DMS153 treated with DMSO at 0.1 percent for 48 hours (cell line): ENCODE measurements around the gene DPH6.
"Not testable (repeated sequence)": the region's sequence is repeated elsewhere in the genome, so short reads cannot be mapped to it uniquely, and the experiment has no call there.

Experiments
- DNase-seq: peaks from one replicate; lab custom pipeline; 2025; ENCODE audit not compliant: unreplicated experiment; lab: John Stamatoyannopoulos, UW

The DPH6 gene

GRCh38 chr15:35441279-35441678 lies 104.7 kb downstream of the DPH6 start:
- DNase-seq = not testable (repeated sequence)

GRCh38 chr15:35440265-35440664 lies 105.7 kb downstream of the DPH6 start:
- DNase-seq = no peak

- DNase-seq = no peak
Measured at GRCh38 chr15:35439291-35439690, 106.7 kb downstream of the DPH6 start.

- no peak for DNase-seq
Measured at GRCh38 chr15:35437157-35437556, 108.8 kb downstream of the DPH6 start.

GRCh38 chr15:35436422-35436821 lies 109.5 kb downstream of the DPH6 start:
- DNase-seq = no peak

GRCh38 chr15:35431281-35431680 lies 114.7 kb downstream of the DPH6 start:
- DNase-seq = no peak

- DNase-seq = no peak
Measured at GRCh38 chr15:35430301-35430700, 115.7 kb downstream of the DPH6 start.

- no peak for DNase-seq
Measured at GRCh38 chr15:35427496-35427895, 118.5 kb downstream of the DPH6 start.

GRCh38 chr15:35427091-35427490 lies 118.9 kb downstream of the DPH6 start:
- no peak for DNase-seq

GRCh38 chr15:35410775-35411174 lies 135.2 kb downstream of the DPH6 start:
- no peak for DNase-seq

- no peak for DNase-seq
Measured at GRCh38 chr15:35399901-35400300, 146.1 kb downstream of the DPH6 start.

GRCh38 chr15:35397027-35397426 lies 148.9 kb downstream of the DPH6 start:
- no peak for DNase-seq

GRCh38 chr15:35394416-35394815 lies 151.5 kb downstream of the DPH6 start:
- DNase-seq = no peak

GRCh38 chr15:35393398-35393797 lies 152.6 kb downstream of the DPH6 start:
- no peak for DNase-seq

GRCh38 chr15:35391408-35391984 lies 154.5 kb downstream of the DPH6 start:
- DNase-seq = not testable (repeated sequence)

- no peak for DNase-seq
Measured at GRCh38 chr15:35383506-35383905, 162.5 kb downstream of the DPH6 start.

GRCh38 chr15:35381328-35381727 lies 164.6 kb downstream of the DPH6 start:
- no peak for DNase-seq

- DNase-seq = no peak
Measured at GRCh38 chr15:35379972-35380371, 166.0 kb downstream of the DPH6 start.

- DNase-seq = not testable (repeated sequence)
Measured at GRCh38 chr15:35378454-35378853, 167.5 kb downstream of the DPH6 start.

GRCh38 chr15:35376707-35377106 lies 169.3 kb downstream of the DPH6 start:
- DNase-seq = no peak

- DNase-seq = no peak
Measured at GRCh38 chr15:35374661-35375060, 171.3 kb downstream of the DPH6 start.

GRCh38 chr15:35362195-35362829 lies 183.7 kb downstream of the DPH6 start:
- no peak for DNase-seq

- DNase-seq = no peak
Measured at GRCh38 chr15:35358824-35359223, 187.1 kb downstream of the DPH6 start.
